ENCODE measurements around the gene TSKU.
"Not testable (repeated sequence)": the region's sequence is repeated elsewhere in the genome, so short reads cannot be mapped to it uniquely, and the experiment has no call there.

TSKU gene

GRCh38 chr11:76824980-76825725 lies 42.0 kb downstream of the TSKU start:
- DNase-seq (ENCODE audit: low spot score): no peak

GRCh38 chr11:76825726-76826396 lies 42.7 kb downstream of the TSKU start:
- DNase-seq (ENCODE audit: low spot score): no peak

- DNase-seq (ENCODE audit: low spot score): not testable (repeated sequence)
These were observed 43.4 kb downstream of the TSKU start for GRCh38 chr11:76826508-76826907.

- DNase-seq (ENCODE audit: low spot score): not testable (repeated sequence)
These were observed 43.8 kb downstream of the TSKU start for GRCh38 chr11:76827005-76827404.

GRCh38 chr11:76830639-76831327 lies 47.6 kb downstream of the TSKU start:
- no peak for DNase-seq (ENCODE audit: low spot score)

GRCh38 chr11:76831686-76832310 lies 48.6 kb downstream of the TSKU start:
- no peak for DNase-seq (ENCODE audit: low spot score)

- DNase-seq (ENCODE audit: low spot score): no peak
These were observed 49.2 kb downstream of the TSKU start for GRCh38 chr11:76832361-76832760.

- DNase-seq (ENCODE audit: low spot score): no peak
These were observed 51.0 kb downstream of the TSKU start for GRCh38 chr11:76834151-76834550.

- DNase-seq (ENCODE audit: low spot score): no peak
These were observed 51.9 kb downstream of the TSKU start for GRCh38 chr11:76835036-76835435.

GRCh38 chr11:76835928-76836612 lies 52.9 kb downstream of the TSKU start:
- DNase-seq (ENCODE audit: low spot score): no peak

- DNase-seq (ENCODE audit: low spot score): no peak
These were observed 53.6 kb downstream of the TSKU start for GRCh38 chr11:76836613-76837291.

GRCh38 chr11:76837696-76838677 lies 54.8 kb downstream of the TSKU start:
- no peak for DNase-seq (ENCODE audit: low spot score)

GRCh38 chr11:76838678-76839068 lies 55.5 kb downstream of the TSKU start:
- no peak for DNase-seq (ENCODE audit: low spot score)

GRCh38 chr11:76839311-76839710 lies 56.2 kb downstream of the TSKU start:
- peak; percentile 72 for DNase-seq (ENCODE audit: low spot score)

- no peak for DNase-seq (ENCODE audit: low spot score)
These were observed 58.8 kb downstream of the TSKU start for GRCh38 chr11:76841923-76842452.

- no peak for DNase-seq (ENCODE audit: low spot score)
These were observed 60.8 kb downstream of the TSKU start for GRCh38 chr11:76843907-76844306.

- DNase-seq (ENCODE audit: low spot score): no peak
These were observed 61.4 kb downstream of the TSKU start for GRCh38 chr11:76844511-76844910.

- no peak for DNase-seq (ENCODE audit: low spot score)
These were observed 61.9 kb downstream of the TSKU start for GRCh38 chr11:76845069-76845468.

- no peak for DNase-seq (ENCODE audit: low spot score)
These were observed 63.3 kb downstream of the TSKU start for GRCh38 chr11:76846441-76846840.

All from SW480 (cell line).